H1 (cell line): ENCODE measurements around the gene MYOM3. TPM values are rescaled to one million over a fixed set of nuclear protein-coding genes. Genes with fewer than 3 reads are reported as not detected.

Experiments
- CTCF ChIA-PET: fragments of 300-600 bp; sonication (Branson Sonifier 250); formaldehyde crosslinking; loops from one replicate; lab custom pipeline; 2021; ENCODE audit not compliant: partially characterized antibody; lab: Charles Lee
- POLR2A ChIA-PET: fragments of 300-600 bp; sonication (Branson Sonifier 250); formaldehyde crosslinking; loops from one replicate; lab custom pipeline; 2021; ENCODE audit warnings: inconsistent platforms; ENCODE audit not compliant: partially characterized antibody; lab: Charles Lee
- DNase-seq, 2 experiments: peaks; one replicate each; pipeline versions ENCODE4 v3.0.0 to v3.0.0-alpha.2; 2010 to 2022; ENCODE audit warnings: low spot score in 2 of 2, low read depth in 1 of 2, mixed read lengths in 1 of 2
- FAIRE-seq: peaks from 2 replicates; lab custom pipeline; 2011; peaks lifted over from hg19 to GRCh38; lab: Jason Lieb, UNC
- H2AFZ ChIP-seq: 2 replicates; pipeline ENCODE4 v1.8.1; 2012; ENCODE audit warnings: low read length, inconsistent platforms
- H2AK5ac ChIP-seq: 2 replicates; pipeline ENCODE4 v1.6.1; 2013; ENCODE audit warnings: low read depth, low read length
- H2BK120ac ChIP-seq: replicated peaks from 2 replicates; pipeline ENCODE3; 2013; ENCODE audit warnings: low read depth, low read length, inconsistent platforms
- H2BK12ac ChIP-seq: 2 replicates; pipeline ENCODE4 v1.6.1; 2013; ENCODE audit warnings: low read depth, low read length
- H2BK15ac ChIP-seq: 2 replicates; pipeline ENCODE4 v1.6.1; 2013; ENCODE audit warnings: low read length
- H2BK20ac ChIP-seq: 2 replicates; pipeline ENCODE4 v1.6.1; 2013; ENCODE audit warnings: low read length
- H2BK5ac ChIP-seq: 2 replicates; pipeline ENCODE4 v1.6.1; 2013; ENCODE audit warnings: low read depth, low read length
- H3K14ac ChIP-seq: 2 replicates; pipeline ENCODE4 v1.6.1; 2013; ENCODE audit warnings: inconsistent platforms; ENCODE audit not compliant: insufficient read length
- H3K18ac ChIP-seq: 2 replicates; pipeline ENCODE4 v1.6.1; 2013; ENCODE audit warnings: low read length; ENCODE audit errors: extremely low read depth
- H3K23ac ChIP-seq: 2 replicates; pipeline ENCODE4 v1.6.1; 2013; ENCODE audit warnings: inconsistent platforms; ENCODE audit not compliant: insufficient read length
- H3K23me2 ChIP-seq: 2 replicates; pipeline ENCODE4 v1.6.1; 2013; ENCODE audit warnings: low read depth, low read length
- H3K27ac ChIP-seq: 2 replicates; pipeline ENCODE4 v1.6.1; 2011; ENCODE audit warnings: low read depth, low read length, inconsistent platforms
- H3K27me3 ChIP-seq, 4 experiments: replicated peaks in 1 of 4; 1 replicate in 1 of 4; 2 replicates in 3 of 4; pipeline versions ENCODE4 v1.6.1 to v1.8.1; 2011 to 2013; ENCODE audit warnings: low read length in 3 of 4, mild to moderate bottlenecking in 3 of 4, inconsistent platforms in 2 of 4, mixed read lengths in 2 of 4, moderate library complexity in 1 of 4; ENCODE audit not compliant: control insufficient read depth in 3 of 4, insufficient read depth in 3 of 4; ENCODE audit errors: extremely low read depth in 1 of 4
- H3K36me3 ChIP-seq, 4 experiments: 2 replicates each; pipeline versions ENCODE4 v1.6.1 to v1.8.1; 2011 to 2013; ENCODE audit warnings: mild to moderate bottlenecking in 4 of 4, low read length in 3 of 4, moderate library complexity in 2 of 4, control low read depth in 1 of 4, inconsistent platforms in 1 of 4; ENCODE audit not compliant: insufficient read depth in 4 of 4, control insufficient read depth in 2 of 4
- H3K4ac ChIP-seq: replicated peaks from 2 replicates; pipeline ENCODE3; 2013; ENCODE audit warnings: low read length, low read depth, mixed read lengths, inconsistent platforms; ENCODE audit not compliant: insufficient read length
- H3K4me1 ChIP-seq, 4 experiments: replicated peaks in 1 of 4; 1 replicate in 1 of 4; 2 replicates in 3 of 4; pipeline versions ENCODE4 v1.6.1 to v1.8.1; 2011 to 2013; ENCODE audit warnings: low read length in 3 of 4, inconsistent platforms in 2 of 4, mixed read lengths in 1 of 4; ENCODE audit not compliant: insufficient read depth in 4 of 4, control insufficient read depth in 3 of 4
- H3K4me2 ChIP-seq, 2 experiments: 2 replicates each; pipeline versions ENCODE4 v1.6.1 to v1.8.1; 2011 to 2013; ENCODE audit warnings: low read depth in 2 of 2, low read length in 2 of 2, control low read depth in 1 of 2, inconsistent platforms in 1 of 2, mild to moderate bottlenecking in 1 of 2; ENCODE audit not compliant: insufficient read depth in 1 of 2
- H3K4me3 ChIP-seq, 4 experiments: fragments of 200-600, 300-600 bp in 1 of 4; sonication (generic), shearing (Covaris generic), sonication (Bioruptor Twin) in 1 of 4; 2 replicates each; pipeline versions ENCODE4 v1.5.1 to v1.8.1; 2011 to 2016; ENCODE audit warnings: low read length in 4 of 4, low read depth in 3 of 4, control low read depth in 2 of 4, inconsistent platforms in 2 of 4, mild to moderate bottlenecking in 2 of 4, mixed read lengths in 1 of 4, moderate library complexity in 1 of 4; ENCODE audit not compliant: insufficient read depth in 2 of 4; ENCODE audit errors: extremely low read depth in 1 of 4
- H3K56ac ChIP-seq: replicated peaks from 2 replicates; pipeline ENCODE3; 2013; ENCODE audit warnings: low read depth, mild to moderate bottlenecking, mixed read lengths, low read length, inconsistent platforms; ENCODE audit not compliant: insufficient read length
- H3K79me1 ChIP-seq: 2 replicates; pipeline ENCODE4 v1.6.1; 2013; ENCODE audit warnings: low read depth, low read length, control low read depth
- H3K79me2 ChIP-seq, 2 experiments: 2 replicates each; pipeline versions ENCODE4 v1.6.1 to v1.8.1; 2012 to 2013; ENCODE audit warnings: low read length in 2 of 2, mild to moderate bottlenecking in 2 of 2, inconsistent platforms in 1 of 2; ENCODE audit not compliant: insufficient read depth in 2 of 2, control insufficient read depth in 1 of 2
- H3K9ac ChIP-seq, 4 experiments: replicated peaks in 1 of 4; 1 replicate in 1 of 4; 2 replicates in 3 of 4; pipeline versions ENCODE4 v1.6.1 to v1.8.1; 2011 to 2013; ENCODE audit warnings: low read depth in 3 of 4, low read length in 3 of 4, control low read depth in 2 of 4, mild to moderate bottlenecking in 2 of 4, moderate library complexity in 2 of 4, inconsistent platforms in 1 of 4; ENCODE audit errors: extremely low read depth in 1 of 4
- H3K9me3 ChIP-seq, 2 experiments: 2 replicates each; pipeline versions ENCODE4 v1.6.1 to v1.8.1; 2012 to 2013; ENCODE audit warnings: mild to moderate bottlenecking in 2 of 2, moderate library complexity in 2 of 2, control low read depth in 1 of 2, inconsistent platforms in 1 of 2, low read depth in 1 of 2, low read length in 1 of 2, mixed read lengths in 1 of 2; ENCODE audit not compliant: insufficient read depth in 2 of 2
- H4K20me1 ChIP-seq, 2 experiments: replicated peaks in 1 of 2; 2 replicates each; pipeline versions ENCODE3 to v1.8.1; 2011 to 2013; ENCODE audit warnings: inconsistent platforms in 2 of 2, low read length in 2 of 2, mild to moderate bottlenecking in 1 of 2; ENCODE audit not compliant: insufficient read depth in 2 of 2, control insufficient read depth in 1 of 2
- H4K5ac ChIP-seq: 2 replicates; pipeline ENCODE4 v1.6.1; 2013; ENCODE audit warnings: low read length, low read depth, mixed read lengths, inconsistent platforms; ENCODE audit not compliant: insufficient read length
- H4K8ac ChIP-seq: 2 replicates; pipeline ENCODE4 v1.8.0; 2013; ENCODE audit warnings: mild to moderate bottlenecking, moderate library complexity, low read length, inconsistent platforms; ENCODE audit not compliant: insufficient read depth; ENCODE audit errors: extremely low read depth
- H4K91ac ChIP-seq: replicated peaks from 2 replicates; pipeline ENCODE3; 2013; ENCODE audit warnings: low read length, mixed read lengths, inconsistent platforms; ENCODE audit not compliant: insufficient read length
- BACH1 ChIP-seq: IDR thresholded peaks from 2 replicates; pipeline ENCODE4 v1.6.1; 2012; ENCODE audit warnings: low read length, improper control_type of control experiment
- CBX8 ChIP-seq: fragments of 300-800, 300-1000 bp; sonication (generic); IDR thresholded peaks from 2 replicates; pipeline ENCODE4 v1.7.1; 2016; ENCODE audit warnings: low read depth, low read length, borderline replicate concordance
- CHD2 ChIP-seq: IDR thresholded peaks from 2 replicates; pipeline ENCODE4 v1.6.1; 2012; ENCODE audit warnings: low read length, improper control_type of control experiment
- CREB1 ChIP-seq: IDR thresholded peaks from 2 replicates; pipeline ENCODE4 v1.6.1; 2012; ENCODE audit warnings: inconsistent platforms
- FOSL1 ChIP-seq: IDR thresholded peaks from 2 replicates; pipeline ENCODE4 v1.6.1; 2011; ENCODE audit warnings: mild to moderate bottlenecking, low read depth, low read length, moderate library complexity; ENCODE audit not compliant: insufficient read depth
- JUN ChIP-seq: IDR thresholded peaks from 2 replicates; pipeline ENCODE4 v1.6.1; 2011; ENCODE audit warnings: low read depth, mild to moderate bottlenecking, improper control_type of control experiment, low read length
- NRF1 ChIP-seq: IDR thresholded peaks from 2 replicates; pipeline ENCODE4 v1.6.1; 2011; ENCODE audit warnings: mild to moderate bottlenecking, low read depth, low read length, improper control_type of control experiment
- RNF2 ChIP-seq: fragments of 200-900, 300-1000 bp; sonication (generic); IDR thresholded peaks from 2 replicates; pipeline ENCODE4 v1.7.1; 2016; ENCODE audit warnings: borderline replicate concordance, low read depth, mild to moderate bottlenecking, antibody characterized with exemption, low read length; ENCODE audit not compliant: poor library complexity, severe bottlenecking; ENCODE audit errors: missing control alignments
- SP1 ChIP-seq: IDR thresholded peaks from 2 replicates; pipeline ENCODE4 v1.6.1; 2011; ENCODE audit warnings: low read depth, low read length
- TAF7 ChIP-seq: optimal IDR thresholded peaks from 2 replicates; pipeline ENCODE3; 2011; ENCODE audit warnings: low read depth, mild to moderate bottlenecking, inconsistent platforms, low read length, moderate library complexity, borderline replicate concordance
- TCF12 ChIP-seq: IDR thresholded peaks from 2 replicates; pipeline ENCODE4 v1.6.1; 2011; ENCODE audit warnings: low read depth, mild to moderate bottlenecking, low read length
- WGBS, 2 experiments: shearing (Covaris generic) in 1 of 2; methylation state at CpG; one replicate each; pipeline versions ENCODE4 v1.1.6 to v1.1.7; 2013 to 2015; ENCODE audit warnings: low lambda C conversion rate in 2 of 2, mixed read lengths in 2 of 2, inconsistent platforms in 1 of 2, low coverage in 1 of 2, missing lambda C conversion rate in 1 of 2; ENCODE audit not compliant: insufficient replicate concordance in 2 of 2, insufficient coverage in 1 of 2, insufficient read length in 1 of 2; ENCODE audit errors: extremely low coverage in 1 of 2, missing lambda C conversion rate in 1 of 2; 5-methylcytosine and 5-hydroxymethylcytosine counted together
- polyA plus RNA-seq, 7 experiments: library from polyadenylated mRNA; depleted of rRNA in 3 of 7; stranded (reverse) in 5 of 7; unstranded in 2 of 7; fragments of >200 nt in 5 of 7; fragments of 200-250 nt in 2 of 7; gene quantifications; 1 replicate in 5 of 7; 2 replicates in 1 of 7; 4 replicates in 1 of 7; pipeline versions ENCODE4 v1.2.1 to v1.2.3, GENCODE V29; 2011 to 2013; ENCODE audit warnings: missing spikeins in 2 of 7, mixed read lengths in 2 of 7
- total RNA-seq: library from RNA; stranded (reverse); fragmentation: NEBNext Ultra II Directional; extraction: Animal tissue kit (Norgen Biotek cat#: 25700); gene quantifications from 2 replicates; pipeline ENCODE4 v1.2.1, GENCODE V29; 2021
- TF ChIP-seq, protein P1 (sequence below): IDR thresholded peaks from 2 replicates; pipeline ENCODE4 v1.6.1; 2012; ENCODE audit warnings: inconsistent platforms

MYOM3 gene
- total and polyA plus RNA-seq, 2 of the 8 experiments (the other 6 are each of a cell fraction or from before 2014, with no cell fraction given) = 0.08 to 0.09 TPM

DNA sequence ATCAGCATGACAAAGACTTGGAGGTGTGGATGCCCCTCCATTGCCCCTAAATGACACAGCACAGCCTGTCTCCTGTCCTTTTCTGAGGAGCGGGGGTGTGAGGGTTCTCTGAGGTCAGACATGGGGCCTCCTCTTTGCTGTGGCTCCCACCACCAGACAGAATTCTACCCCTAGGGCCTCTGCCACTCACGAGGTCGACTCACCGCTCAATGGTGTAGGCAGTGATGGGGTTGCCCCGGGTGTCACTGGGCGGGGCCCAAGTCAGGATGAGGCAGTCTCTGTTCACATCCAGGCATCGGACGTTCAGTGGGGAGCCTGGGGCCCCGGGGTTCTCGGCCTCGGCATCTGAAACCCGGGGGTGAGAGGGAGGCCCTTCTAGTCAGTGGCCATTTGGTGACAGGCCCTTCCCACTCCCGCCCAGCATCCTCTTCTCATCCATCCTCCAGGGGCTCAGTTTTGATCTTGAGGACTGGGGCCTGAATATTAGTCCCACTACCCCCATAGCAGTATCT lies 19.9 kb downstream of the MYOM3 start:
- H3K14ac ChIP-seq = no peak overlapping the region
- FAIRE-seq (no peak), DNase-seq (no peak)
- H2BK20ac ChIP-seq = no peak overlapping the region
- H3K4me3 ChIP-seq = no peak overlapping the region
- no peak overlapping the region; the same call in 1 of the 2 replicates for H4K8ac ChIP-seq
- no peak overlapping the region for H2AK5ac ChIP-seq
- no peaks in the 10 kb centered on the region for H3K36me3 ChIP-seq
- H2BK5ac ChIP-seq = no peak overlapping the region
- no peak overlapping the region for H2AFZ ChIP-seq
- peaks cover 0 to 6% (median 2%) of the 10 kb centered on the region in 4 experiments; a peak in 3 of 7 replicates for H3K4me1 ChIP-seq
- TF ChIP-seq TAF7 (no peak), JUN (no peak), NRF1 (no peak), CREB1 (no peak), FOSL1 (no peak), CBX8 (no peak), CHD2 (no peak), SP1 (no peak), BACH1 (no peak), RNF2 (no peak), TCF12 (no peak)
- TF ChIP-seq, protein P1, sequence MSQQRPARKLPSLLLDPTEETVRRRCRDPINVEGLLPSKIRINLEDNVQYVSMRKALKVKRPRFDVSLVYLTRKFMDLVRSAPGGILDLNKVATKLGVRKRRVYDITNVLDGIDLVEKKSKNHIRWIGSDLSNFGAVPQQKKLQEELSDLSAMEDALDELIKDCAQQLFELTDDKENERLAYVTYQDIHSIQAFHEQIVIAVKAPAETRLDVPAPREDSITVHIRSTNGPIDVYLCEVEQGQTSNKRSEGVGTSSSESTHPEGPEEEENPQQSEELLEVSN = no peak
- no peak overlapping the region for H3K18ac ChIP-seq
- no peak overlapping the region for H3K23ac ChIP-seq
- ChIA-PET POLR2A (no interaction called here), CTCF (interaction anchor here (0.6 to 5.0 kb wide), 4 partner anchors 10 to 36 kb away, joined by 3 to 35 read pairs (median 12); partner anchors contain the start of gene MYOM3)
- WGBS, 2 experiments = 92% methylated on average over 13 of the region's 13 CpGs; no CpG with 5 or more reads in 1 of the 2 experiments
- H2BK120ac ChIP-seq = no peak overlapping the region
- no peak overlapping the region for H4K5ac ChIP-seq
- H2BK15ac ChIP-seq = no peak overlapping the region
- no peak overlapping the region for H3K4ac ChIP-seq
- no peaks in the 10 kb centered on the region for H3K9me3 ChIP-seq
- H3K27ac ChIP-seq = no peak overlapping the region
- no peak overlapping the region for H3K4me2 ChIP-seq
- H3K9ac ChIP-seq = no peak overlapping the region
- H3K27me3 ChIP-seq = no peaks in the 10 kb centered on the region
- no peak overlapping the region for H2BK12ac ChIP-seq
- H4K91ac ChIP-seq = no peak overlapping the region
- H3K79me1 ChIP-seq = no peaks in the 10 kb centered on the region
- H3K23me2 ChIP-seq = no peaks in the 10 kb centered on the region
- no peaks in the 10 kb centered on the region for H4K20me1 ChIP-seq
- no peaks in the 10 kb centered on the region for H3K79me2 ChIP-seq
- H3K56ac ChIP-seq = no peak overlapping the region
